ENCODE results near the gene RANGAP1. TPM values are rescaled to one million over a fixed set of nuclear protein-coding genes. Genes with fewer than 3 reads are reported as not detected.
A peak's percentile ranks its signal among the peaks of the same experiment; 100 is the strongest.

RANGAP1 gene
- total RNA-seq, 4 donors from 2014 or later: 35.5 to 42.7 (median 38.8) TPM

DNA sequence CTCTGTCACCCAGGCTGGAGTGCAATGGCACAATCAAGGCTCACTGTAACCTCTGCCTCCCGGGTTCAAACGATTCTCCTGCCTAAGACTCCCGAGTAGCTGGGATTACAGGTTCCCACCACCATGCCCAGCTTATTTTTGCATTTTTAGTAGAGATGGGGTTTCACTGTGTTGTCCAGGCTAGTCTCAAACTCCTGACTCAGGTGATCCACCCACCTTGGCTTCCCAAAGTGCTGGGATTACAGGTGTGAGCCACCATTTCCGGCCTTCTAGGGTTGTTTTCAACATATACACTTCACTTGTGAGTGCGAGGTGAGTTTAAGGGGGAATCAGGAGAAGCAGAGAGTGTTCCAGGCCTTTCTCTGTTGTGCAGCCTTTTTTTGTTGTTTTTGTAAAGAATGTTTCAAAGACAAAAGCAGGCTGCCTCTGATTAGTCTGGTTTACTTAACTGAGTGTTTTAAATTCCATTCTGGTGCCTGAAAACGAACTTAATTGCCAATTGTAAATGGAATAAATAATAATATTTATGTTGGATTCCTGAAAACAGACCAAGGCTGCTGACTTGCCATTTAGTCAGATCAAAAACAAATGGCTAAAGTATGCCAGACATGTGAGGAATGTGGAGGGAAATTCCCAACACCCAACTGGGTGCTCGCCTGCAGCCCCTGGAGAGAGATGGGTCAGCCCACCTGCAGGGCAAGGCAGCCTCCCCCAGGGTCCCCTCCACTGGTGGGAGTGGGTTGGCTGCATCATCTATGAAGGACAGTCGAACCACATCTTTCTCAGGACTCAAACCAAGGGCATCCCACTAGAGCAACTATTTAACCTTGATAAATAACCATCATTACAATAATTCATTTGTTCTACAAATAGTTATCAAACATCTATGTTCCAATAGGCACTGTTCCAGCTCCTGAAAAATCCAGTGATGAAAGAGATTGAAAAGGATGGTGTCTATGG lies 4.6 kb upstream of the RANGAP1 start:
- WGBS, 2 donors: 52 to 57% methylated on average over 8 of the region's 8 CpGs
- Histone ChIP-seq H3K4me3 (replicated peaks in 1 of 3) (no peak overlapping the region), H3K4me1 (peaks cover 10 to 28% of the 10 kb centered on the region in 2 donors), H3K9me3 (no peaks in the 10 kb centered on the region), H3K27ac (peak overlapping the region; percentile 95 to 98 (median 97)), H3K27me3 (no peaks in the 10 kb centered on the region), H3K36me3 (no peaks in the 10 kb centered on the region)
- intact Hi-C loops (cut with DNase I): no loop called here
- TF ChIP-seq, protein P1, sequence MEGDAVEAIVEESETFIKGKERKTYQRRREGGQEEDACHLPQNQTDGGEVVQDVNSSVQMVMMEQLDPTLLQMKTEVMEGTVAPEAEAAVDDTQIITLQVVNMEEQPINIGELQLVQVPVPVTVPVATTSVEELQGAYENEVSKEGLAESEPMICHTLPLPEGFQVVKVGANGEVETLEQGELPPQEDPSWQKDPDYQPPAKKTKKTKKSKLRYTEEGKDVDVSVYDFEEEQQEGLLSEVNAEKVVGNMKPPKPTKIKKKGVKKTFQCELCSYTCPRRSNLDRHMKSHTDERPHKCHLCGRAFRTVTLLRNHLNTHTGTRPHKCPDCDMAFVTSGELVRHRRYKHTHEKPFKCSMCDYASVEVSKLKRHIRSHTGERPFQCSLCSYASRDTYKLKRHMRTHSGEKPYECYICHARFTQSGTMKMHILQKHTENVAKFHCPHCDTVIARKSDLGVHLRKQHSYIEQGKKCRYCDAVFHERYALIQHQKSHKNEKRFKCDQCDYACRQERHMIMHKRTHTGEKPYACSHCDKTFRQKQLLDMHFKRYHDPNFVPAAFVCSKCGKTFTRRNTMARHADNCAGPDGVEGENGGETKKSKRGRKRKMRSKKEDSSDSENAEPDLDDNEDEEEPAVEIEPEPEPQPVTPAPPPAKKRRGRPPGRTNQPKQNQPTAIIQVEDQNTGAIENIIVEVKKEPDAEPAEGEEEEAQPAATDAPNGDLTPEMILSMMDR (IDR thresholded peaks at IDR 0.05): no peak
- TF ChIP-seq POLR2A (IDR thresholded peaks at IDR 0.05): peak in 1 of 2 donors; percentile 24
- peak; percentile 24 to 36 for DNase-seq

DNA sequence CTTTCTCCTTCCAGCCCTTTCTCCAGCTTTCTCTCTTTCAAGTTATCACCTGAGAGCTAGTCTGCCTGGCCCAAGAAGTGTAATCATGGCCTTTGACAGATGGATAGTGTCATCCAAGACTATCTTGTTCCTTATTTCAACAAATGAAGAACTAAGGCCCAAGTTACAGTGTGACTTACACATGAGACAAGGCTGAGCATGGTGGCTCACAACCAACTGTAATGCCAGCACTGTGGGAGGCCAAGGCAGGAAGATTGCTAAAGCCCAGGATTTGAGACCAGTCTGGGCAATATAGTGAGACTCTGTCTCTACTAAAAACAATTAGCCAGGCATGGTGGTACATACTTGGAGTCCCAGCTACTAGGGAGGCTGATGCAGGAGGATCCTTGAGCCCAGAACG lies 3.7 kb upstream of the RANGAP1 start:
- H3K27ac ChIP-seq: peak overlapping the region; percentile 95 to 98 (median 97)
- H3K4me1 ChIP-seq: peaks cover 19 to 34% of the 10 kb centered on the region in 2 donors
- intact Hi-C loops (cut with DNase I): loop anchor here (10.0 kb wide), 1 partner anchor 225 kb away; no protein-coding TSS in a partner anchor
- DNase-seq: no peak
- 96 to 97% methylated on average over 1 of the region's 1 CpG for WGBS, 2 donors
- no peaks in the 10 kb centered on the region for H3K9me3 ChIP-seq
- no peak overlapping the region for H3K4me3 ChIP-seq (replicated peaks in 1 of 3)
- TF ChIP-seq, protein P1 (IDR thresholded peaks at IDR 0.05): no peak
- no peaks in the 10 kb centered on the region for H3K36me3 ChIP-seq
- H3K27me3 ChIP-seq: no peaks in the 10 kb centered on the region

DNA sequence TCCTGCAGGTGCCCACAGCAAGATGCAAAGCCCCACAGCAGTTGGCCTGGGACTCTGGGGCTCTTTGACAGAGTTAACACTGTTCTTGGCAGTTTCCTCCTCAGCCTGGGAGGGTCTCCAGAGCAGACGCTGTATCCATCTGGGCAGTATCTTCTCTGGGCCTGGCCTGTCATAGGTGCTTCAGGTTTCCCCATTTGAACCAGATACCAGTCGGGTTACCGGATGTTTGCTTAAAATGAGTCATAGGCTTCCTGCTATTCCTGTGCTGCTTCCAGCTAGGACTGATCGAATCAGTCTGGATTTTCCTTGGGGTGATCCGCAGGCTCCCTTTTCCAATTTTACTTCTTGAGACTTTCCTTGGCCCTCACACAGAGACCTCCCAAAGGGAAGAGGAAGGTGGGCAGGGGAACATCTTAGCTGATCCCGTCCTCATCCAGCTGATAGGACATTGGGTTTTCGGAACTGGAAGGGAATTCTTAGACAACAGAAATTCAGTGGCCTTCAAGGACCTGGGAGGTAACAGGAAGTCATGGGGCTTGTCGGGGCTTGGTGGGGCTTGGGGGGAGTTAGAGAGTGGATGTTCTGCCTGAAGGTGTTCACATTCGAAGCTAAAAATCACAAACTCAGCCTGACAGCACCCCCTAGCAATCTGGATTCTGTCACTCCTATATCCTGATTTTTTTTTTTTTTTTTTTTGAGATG lies 2.4 kb upstream of the RANGAP1 start:
- peaks cover 3 to 8% of the 10 kb centered on the region in 2 donors for H3K36me3 ChIP-seq
- 77 to 81% methylated on average over 9 of the region's 9 CpGs for WGBS, 2 donors
- H3K27ac ChIP-seq: peak overlapping the region; percentile 49 to 98 (median 95)
- H3K4me3 ChIP-seq (replicated peaks in 1 of 3): no peak overlapping the region
- TF ChIP-seq, protein P1 (IDR thresholded peaks at IDR 0.05): no peak
- no peak for TF ChIP-seq POLR2A (IDR thresholded peaks at IDR 0.05)
- H3K27me3 ChIP-seq: no peaks in the 10 kb centered on the region
- DNase-seq: no peak
- no peaks in the 10 kb centered on the region for H3K9me3 ChIP-seq
- intact Hi-C loops (cut with DNase I): loop anchor here (10.0 kb wide), 1 partner anchor 226 kb away; no protein-coding TSS in a partner anchor
- peaks cover 21 to 35% of the 10 kb centered on the region in 2 donors for H3K4me1 ChIP-seq

DNA sequence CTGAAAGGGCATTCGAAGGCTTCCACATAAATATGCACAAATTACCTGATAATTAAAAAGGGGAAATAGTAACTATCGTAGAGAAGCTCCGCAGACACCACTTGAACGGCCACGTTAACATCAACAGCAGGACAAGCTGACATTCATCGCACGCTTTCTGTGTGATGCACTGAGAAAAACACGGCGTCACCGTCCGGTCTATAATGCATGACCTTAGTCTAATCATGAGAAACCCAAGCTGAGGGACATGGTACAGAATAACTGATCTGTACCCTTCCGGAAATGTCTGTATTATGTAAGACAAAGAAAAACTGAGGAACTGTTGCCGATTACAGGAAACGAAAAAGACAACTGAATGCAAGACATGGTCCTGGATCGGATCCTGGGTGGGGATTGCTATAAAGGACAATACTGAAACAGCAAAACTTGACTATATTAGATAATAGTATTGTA lies 678 bp upstream of the RANGAP1 start:
- no peaks in the 10 kb centered on the region for H3K27me3 ChIP-seq
- H3K9me3 ChIP-seq: no peaks in the 10 kb centered on the region
- 0 to 1% methylated on average over 15 of the region's 15 CpGs for WGBS, 2 donors
- no peak for TF ChIP-seq POLR2A (IDR thresholded peaks at IDR 0.05)
- TF ChIP-seq, protein P1 (IDR thresholded peaks at IDR 0.05): no peak
- no peak for DNase-seq
- H3K27ac ChIP-seq: peak overlapping the region; percentile 80 to 98 (median 86)
- intact Hi-C loops (cut with DNase I): loop anchor here (10.0 kb wide), 1 partner anchor 228 kb away; no protein-coding TSS in a partner anchor
- peak overlapping the region in 2 of 3 donors; percentile 29 to 38 for H3K4me3 ChIP-seq (replicated peaks in 1 of 3)
- H3K36me3 ChIP-seq: peaks cover 4 to 8% of the 10 kb centered on the region in 2 donors
- H3K4me1 ChIP-seq: peaks cover 21 to 35% of the 10 kb centered on the region in 2 donors

All from thyroid gland (tissue), 4 donors.